Stomach smooth muscle (tissue), 2 donors: Measurements from ENCODE around the gene POTEF.
"Not testable (repeated sequence)": the region's sequence is repeated elsewhere in the genome, so short reads cannot be mapped to it uniquely, and the experiment has no call there.

Experiments used
- H3K27ac ChIP-seq: one replicate; pipeline ENCODE4 v1.7.0; 2013; ENCODE audit warnings: mild to moderate bottlenecking, low read length, inconsistent platforms
- H3K27me3 ChIP-seq, 2 donors: one replicate each; pipeline ENCODE4 v1.7.0; 2013; ENCODE audit warnings: low read length in 2 of 2; ENCODE audit not compliant: insufficient read depth in 2 of 2, control insufficient read depth in 1 of 2
- H3K36me3 ChIP-seq, 2 donors: one replicate each; pipeline ENCODE4 v1.7.0; 2013; ENCODE audit warnings: low read length in 2 of 2; ENCODE audit not compliant: control insufficient read depth in 2 of 2, insufficient read depth in 2 of 2
- H3K4me1 ChIP-seq: one replicate; pipeline ENCODE4 v1.7.0; 2013; ENCODE audit warnings: low read length; ENCODE audit not compliant: control insufficient read depth, insufficient read depth
- H3K4me3 ChIP-seq, 2 donors: one replicate each; pipeline ENCODE4 v1.7.0; 2013; ENCODE audit warnings: low read length in 2 of 2
- H3K9ac ChIP-seq, 2 donors: one replicate each; pipeline ENCODE4 v1.7.0; 2013; ENCODE audit warnings: low read length in 2 of 2, mild to moderate bottlenecking in 1 of 2
- H3K9me3 ChIP-seq, 2 donors: one replicate each; pipeline ENCODE4 v1.7.0; 2013; ENCODE audit warnings: low read length in 2 of 2; ENCODE audit not compliant: control insufficient read depth in 2 of 2
- donor health status: healthy.
- donor health status: Pancreatic carcinoma.

POTEF gene

GRCh38 chr2:130139331-130140280 is 10.6 kb upstream of the POTEF start:
- H3K9me3 ChIP-seq, H3K36me3 ChIP-seq, H3K27ac ChIP-seq, H3K9ac ChIP-seq, H3K4me3 ChIP-seq, H3K27me3 ChIP-seq, H3K4me1 ChIP-seq: not testable (repeated sequence)

- not testable (repeated sequence) for H3K4me1 ChIP-seq, H3K36me3 ChIP-seq, H3K4me3 ChIP-seq, H3K9me3 ChIP-seq, H3K27ac ChIP-seq, H3K9ac ChIP-seq, H3K27me3 ChIP-seq
These were observed 9.8 kb upstream of the POTEF start for GRCh38 chr2:130138841-130139251.

- not testable (repeated sequence) for H3K27me3 ChIP-seq, H3K27ac ChIP-seq, H3K4me1 ChIP-seq, H3K9me3 ChIP-seq, H3K36me3 ChIP-seq, H3K4me3 ChIP-seq, H3K9ac ChIP-seq
These were observed 9.3 kb upstream of the POTEF start for GRCh38 chr2:130138326-130138725.

- not testable (repeated sequence) for H3K9ac ChIP-seq, H3K4me1 ChIP-seq, H3K9me3 ChIP-seq
These were observed 8.1 kb upstream of the POTEF start for GRCh38 chr2:130137118-130137517.

GRCh38 chr2:130136546-130136945 is 7.5 kb upstream of the POTEF start:
- not testable (repeated sequence) for H3K9me3 ChIP-seq, H3K4me1 ChIP-seq, H3K36me3 ChIP-seq, H3K9ac ChIP-seq, H3K27me3 ChIP-seq, H3K4me3 ChIP-seq, H3K27ac ChIP-seq

More at GRCh38 chr2:130137118-130137517, 8.1 kb upstream of the POTEF start:
- H3K36me3 ChIP-seq, H3K27ac ChIP-seq, H3K4me3 ChIP-seq, H3K27me3 ChIP-seq: not testable (repeated sequence)

- Histone ChIP-seq H3K27me3 (no peaks in the 10 kb centered on the region), H3K9me3 (no peaks in the 10 kb centered on the region), H3K27ac (no peak overlapping the region), H3K4me1 (no peaks in the 10 kb centered on the region), H3K4me3 (no peak overlapping the region), H3K9ac (no peak overlapping the region), H3K36me3 (no peaks in the 10 kb centered on the region)
These were observed 6.9 kb upstream of the POTEF start for GRCh38 chr2:130135692-130136541.

- not testable (repeated sequence) for H3K27ac ChIP-seq
These were observed 558 bp downstream of the POTEF start for GRCh38 chr2:130128464-130128863.

GRCh38 chr2:130127726-130128125 is 1.3 kb downstream of the POTEF start:
- not testable (repeated sequence) for H3K36me3 ChIP-seq, H3K9me3 ChIP-seq, H3K4me1 ChIP-seq, H3K27me3 ChIP-seq, H3K4me3 ChIP-seq, H3K9ac ChIP-seq, H3K27ac ChIP-seq

More at GRCh38 chr2:130128464-130128863, 558 bp downstream of the POTEF start:
- H3K36me3 ChIP-seq, H3K27me3 ChIP-seq, H3K9me3 ChIP-seq, H3K4me3 ChIP-seq, H3K9ac ChIP-seq, H3K4me1 ChIP-seq: not testable (repeated sequence)

- not testable (repeated sequence) for H3K27ac ChIP-seq, H3K4me3 ChIP-seq, H3K4me1 ChIP-seq, H3K9me3 ChIP-seq, H3K9ac ChIP-seq, H3K27me3 ChIP-seq, H3K36me3 ChIP-seq
These were observed 8.1 kb downstream of the POTEF start for GRCh38 chr2:130120924-130121323.

GRCh38 chr2:130102597-130103363 is 26.2 kb downstream of the POTEF start:
- not testable (repeated sequence) for H3K27ac ChIP-seq, H3K4me1 ChIP-seq, H3K27me3 ChIP-seq, H3K9me3 ChIP-seq, H3K4me3 ChIP-seq, H3K36me3 ChIP-seq, H3K9ac ChIP-seq
